Mucosa of rectum (tissue), 2 donors: Measurements from ENCODE around the gene MRPS27.

Source experiments
- H3K27ac ChIP-seq, 2 donors: one replicate each; pipeline ENCODE4 v1.7.0; 2013; ENCODE audit warnings: inconsistent platforms in 2 of 2, low read depth in 2 of 2, low read length in 2 of 2
- H3K27me3 ChIP-seq, 2 donors: one replicate each; pipeline ENCODE4 v1.7.0; 2013; ENCODE audit warnings: low read length in 2 of 2; ENCODE audit not compliant: control insufficient read depth in 2 of 2, insufficient read depth in 2 of 2
- H3K36me3 ChIP-seq, 2 donors: one replicate each; pipeline ENCODE4 v1.7.0; 2013; ENCODE audit warnings: low read length in 2 of 2; ENCODE audit not compliant: control insufficient read depth in 2 of 2, insufficient read depth in 2 of 2
- H3K4me1 ChIP-seq, 2 donors: one replicate each; pipeline ENCODE4 v1.7.0; 2013; ENCODE audit warnings: low read length in 2 of 2, mild to moderate bottlenecking in 1 of 2; ENCODE audit not compliant: control insufficient read depth in 2 of 2, insufficient read depth in 2 of 2
- H3K4me3 ChIP-seq, 2 donors: one replicate each; pipeline ENCODE4 v1.7.0; 2013; ENCODE audit warnings: low read length in 2 of 2
- H3K9ac ChIP-seq, 2 donors: one replicate each; pipeline ENCODE4 v1.7.0; 2013; ENCODE audit warnings: low read length in 2 of 2, low read depth in 1 of 2, mild to moderate bottlenecking in 1 of 2
- H3K9me3 ChIP-seq, 2 donors: one replicate each; pipeline ENCODE4 v1.7.0; 2013; ENCODE audit warnings: low read length in 2 of 2; ENCODE audit not compliant: control insufficient read depth in 2 of 2
- donor health status: healthy.
- donor health status: Normal muscosa, but diverticular disease.

MRPS27 gene

GRCh38 chr5:72199681-72200080, 120.4 kb downstream of the MRPS27 start:
- Histone ChIP-seq H3K27me3 (peaks cover 2 to 4% of the 10 kb centered on the region in 2 donors), H3K36me3 (no peaks in the 10 kb centered on the region), H3K9ac (no peak overlapping the region), H3K4me1 (no peaks in the 10 kb centered on the region), H3K9me3 (no peaks in the 10 kb centered on the region), H3K27ac (no peak overlapping the region), H3K4me3 (no peak overlapping the region)

- H3K27me3 ChIP-seq, result peaks cover 2 to 4% of the 10 kb centered on the region in 2 donors
- no peaks in the 10 kb centered on the region for H3K36me3 ChIP-seq
- no peak overlapping the region for H3K9ac ChIP-seq
- no peak overlapping the region for H3K4me3 ChIP-seq
- no peaks in the 10 kb centered on the region for H3K9me3 ChIP-seq
- H3K27ac ChIP-seq, result no peak overlapping the region
- H3K4me1 ChIP-seq, result no peaks in the 10 kb centered on the region
Observed at GRCh38 chr5:72197393-72197792, 122.6 kb downstream of the MRPS27 start.

GRCh38 chr5:72195581-72195980, 124.5 kb downstream of the MRPS27 start:
- no peak overlapping the region for H3K9ac ChIP-seq

GRCh38 chr5:72194846-72195245, 125.2 kb downstream of the MRPS27 start:
- no peaks in the 10 kb centered on the region for H3K4me1 ChIP-seq
- H3K9me3 ChIP-seq, result no peaks in the 10 kb centered on the region
- peaks cover 2 to 10% of the 10 kb centered on the region in 2 donors for H3K27me3 ChIP-seq
- no peak overlapping the region for H3K9ac ChIP-seq
- H3K27ac ChIP-seq, result no peak overlapping the region
- H3K36me3 ChIP-seq, result no peaks in the 10 kb centered on the region
- H3K4me3 ChIP-seq, result no peak overlapping the region

More at GRCh38 chr5:72195581-72195980, 124.5 kb downstream of the MRPS27 start:
- Histone ChIP-seq H3K27ac (no peak overlapping the region), H3K4me1 (no peaks in the 10 kb centered on the region), H3K36me3 (no peaks in the 10 kb centered on the region), H3K4me3 (no peak overlapping the region), H3K9me3 (no peaks in the 10 kb centered on the region), H3K27me3 (peaks cover 2 to 10% of the 10 kb centered on the region in 2 donors)

DNA sequence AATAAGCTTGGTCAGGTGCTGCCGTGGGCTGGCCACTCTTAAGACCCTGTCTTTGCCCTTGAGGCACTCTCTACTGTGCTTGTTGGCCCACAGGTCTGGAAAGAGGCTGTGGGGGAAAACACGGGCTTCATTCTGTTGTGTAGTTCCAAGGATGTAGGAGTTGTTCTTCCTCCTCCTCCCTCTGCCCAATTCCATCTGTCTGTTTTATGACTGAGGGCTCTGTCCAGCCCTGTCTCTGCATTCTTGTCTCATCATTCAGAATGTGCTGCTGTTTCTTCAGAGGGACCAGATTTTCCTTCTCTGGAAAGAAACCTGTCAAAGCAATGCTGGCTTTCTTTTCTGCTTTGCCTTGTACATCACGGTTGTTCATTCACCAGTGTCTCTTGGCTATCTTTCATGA, 128.6 kb downstream of the MRPS27 start:
- H3K4me3 ChIP-seq, result no peak overlapping the region
- H3K9ac ChIP-seq, result no peak overlapping the region
- no peaks in the 10 kb centered on the region for H3K9me3 ChIP-seq
- H3K27me3 ChIP-seq, result peaks cover 0 to 9% of the 10 kb centered on the region in 2 donors
- no peak overlapping the region for H3K27ac ChIP-seq
- H3K4me1 ChIP-seq, result no peaks in the 10 kb centered on the region
- H3K36me3 ChIP-seq, result no peaks in the 10 kb centered on the region

DNA sequence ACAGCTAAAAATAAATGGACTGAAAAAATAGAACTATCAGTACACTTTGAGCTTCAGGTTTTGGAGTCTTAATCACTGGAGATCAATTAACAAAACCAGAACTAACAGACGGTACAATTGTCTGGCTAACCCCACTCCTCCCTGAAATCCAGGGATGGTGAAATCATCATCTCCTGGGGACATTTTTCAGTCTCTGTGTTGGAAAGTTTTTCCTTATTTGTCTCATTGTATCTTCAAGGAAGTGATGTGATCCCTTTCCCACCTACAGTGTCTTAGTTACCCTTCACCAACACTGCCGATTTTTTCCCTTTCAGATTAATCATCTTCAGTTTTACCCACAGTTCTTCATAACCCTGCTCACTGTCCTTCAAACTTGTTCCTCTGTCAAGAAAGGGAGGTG, 130.9 kb downstream of the MRPS27 start:
- H3K27me3 ChIP-seq, result peaks cover 0 to 6% of the 10 kb centered on the region in 2 donors
- H3K4me3 ChIP-seq, result no peak overlapping the region
- H3K27ac ChIP-seq, result no peak overlapping the region
- no peaks in the 10 kb centered on the region for H3K36me3 ChIP-seq
- no peaks in the 10 kb centered on the region for H3K9me3 ChIP-seq
- no peaks in the 10 kb centered on the region for H3K4me1 ChIP-seq
- no peak overlapping the region for H3K9ac ChIP-seq

- no peak overlapping the region for H3K27ac ChIP-seq
- H3K36me3 ChIP-seq, result no peaks in the 10 kb centered on the region
- no peaks in the 10 kb centered on the region for H3K9me3 ChIP-seq
- peaks cover 0 to 6% of the 10 kb centered on the region in 2 donors for H3K27me3 ChIP-seq
- no peak overlapping the region for H3K9ac ChIP-seq
- no peak overlapping the region for H3K4me3 ChIP-seq
- no peaks in the 10 kb centered on the region for H3K4me1 ChIP-seq
Observed at GRCh38 chr5:72188166-72188565, 131.9 kb downstream of the MRPS27 start.

GRCh38 chr5:72187388-72188075, 132.5 kb downstream of the MRPS27 start:
- H3K9ac ChIP-seq, result no peak overlapping the region
- H3K27ac ChIP-seq, result no peak overlapping the region
- no peaks in the 10 kb centered on the region for H3K9me3 ChIP-seq
- no peak overlapping the region for H3K4me3 ChIP-seq
- peaks cover 0 to 6% of the 10 kb centered on the region in 2 donors for H3K27me3 ChIP-seq
- no peaks in the 10 kb centered on the region for H3K36me3 ChIP-seq
- no peaks in the 10 kb centered on the region for H3K4me1 ChIP-seq

- H3K4me1 ChIP-seq, result no peaks in the 10 kb centered on the region
- no peaks in the 10 kb centered on the region for H3K9me3 ChIP-seq
- H3K27me3 ChIP-seq, result no peaks in the 10 kb centered on the region
- H3K9ac ChIP-seq, result no peak overlapping the region
- no peak overlapping the region for H3K4me3 ChIP-seq
- H3K27ac ChIP-seq, result no peak overlapping the region
- no peaks in the 10 kb centered on the region for H3K36me3 ChIP-seq
Observed at GRCh38 chr5:72185496-72186329, 134.3 kb downstream of the MRPS27 start.

GRCh38 chr5:72184408-72184807, 135.6 kb downstream of the MRPS27 start:
- H3K4me3 ChIP-seq, result no peak overlapping the region
- H3K27me3 ChIP-seq, result no peaks in the 10 kb centered on the region
- H3K36me3 ChIP-seq, result no peaks in the 10 kb centered on the region
- no peak overlapping the region for H3K9ac ChIP-seq
- no peaks in the 10 kb centered on the region for H3K9me3 ChIP-seq
- H3K27ac ChIP-seq, result no peak overlapping the region
- H3K4me1 ChIP-seq, result no peaks in the 10 kb centered on the region
